K562 treated with DMSO at 1 percent for 24 hours (cell line): ENCODE data around the gene GM2A. TPM values are rescaled to one million over a fixed set of nuclear protein-coding genes. Genes with fewer than 3 reads are reported as not detected.

Source experiments
- total RNA-seq: library from RNA; unstranded; fragments of 300-600 nt; gene quantifications from 2 replicates; pipeline ENCODE4 v1.2.3, GENCODE V29; 2022; ENCODE audit warnings: low read depth; ENCODE audit not compliant: insufficient read depth

The GM2A gene
- 46.2 and 47.9 TPM in 2 replicates for total RNA-seq

DNA sequence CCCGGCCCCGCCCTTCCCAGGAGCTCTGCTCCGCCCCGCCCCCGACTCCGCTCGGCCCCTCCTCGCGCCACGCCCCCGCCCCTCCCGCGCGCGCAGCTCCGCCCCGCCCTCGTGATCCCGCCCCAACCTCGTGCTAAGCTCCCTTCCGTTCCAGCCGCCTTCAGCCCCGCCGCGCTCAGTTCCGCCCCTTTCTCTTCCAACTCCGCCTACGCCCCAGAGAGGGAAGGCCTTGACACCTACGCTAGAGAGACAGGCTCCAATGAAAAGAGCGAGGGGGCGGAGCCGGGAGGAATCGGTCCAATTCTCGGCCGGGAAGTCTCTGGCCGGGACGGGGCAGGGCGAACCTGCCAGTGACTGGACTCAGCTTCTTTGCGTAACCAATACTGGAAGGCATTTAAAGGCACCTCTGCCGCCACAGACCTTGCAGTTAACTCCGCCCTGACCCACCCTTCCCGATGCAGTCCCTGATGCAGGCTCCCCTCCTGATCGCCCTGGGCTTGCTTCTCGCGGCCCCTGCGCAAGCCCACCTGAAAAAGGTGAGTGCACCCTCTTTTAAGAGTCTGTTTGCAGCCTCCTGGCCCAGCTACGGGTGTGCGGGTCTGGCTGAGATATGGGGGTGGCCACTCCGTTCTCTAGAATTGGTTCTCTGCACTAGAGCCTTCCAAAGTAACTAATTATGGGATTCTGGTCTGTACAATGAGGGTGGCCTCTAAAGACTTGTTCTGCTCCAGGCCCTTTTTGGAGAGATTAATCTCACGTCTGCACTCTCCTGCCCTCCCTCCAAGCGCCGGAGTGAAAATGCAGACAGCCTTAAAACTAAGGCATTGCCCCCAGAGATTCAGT, at the start of gene GM2A:
Gene GM2A (plus strand): TSS at position 424 of the 843 bp plus-strand sequence. CDS start 32 bp downstream, at position 456.

GRCh38 chr5:151223447-151224264, 29.3 kb upstream of the GM2A start, which contains the start of gene CCDC69:
Gene CCDC69, minus strand, starts transcription at chr5:151224092. Its CDS starts 122 bp downstream, at chr5:151223970.

GRCh38 chr5:151303666-151304065, 50.7 kb downstream of the GM2A start, which contains the start of gene SLC36A3:
Gene SLC36A3, minus strand, starts transcription at chr5:151303766. Its CDS starts 412 bp downstream, at chr5:151303354.

Other genes with a start within 250 kb of the GM2A start
- 1.4 and 2.1 TPM in 2 replicates for gene GPX3, start 232.6 kb upstream of the GM2A start, total RNA-seq
- 75.8 and 83.9 TPM in 2 replicates for gene TNIP1, start 172.2 kb upstream of the GM2A start, total RNA-seq
- 39.4 and 41.9 TPM in 2 replicates for gene ANXA6, start 95.4 kb upstream of the GM2A start, total RNA-seq
- gene CCDC69, start 29.1 kb upstream of the GM2A start, total RNA-seq: 16.7 and 19.9 TPM in 2 replicates
- not detected in 2 replicates for gene SLC36A3, start 50.6 kb downstream of the GM2A start, total RNA-seq
- gene SLC36A2, start 94.4 kb downstream of the GM2A start, total RNA-seq: not detected in 2 replicates
- 3.9 and 4.8 TPM in 2 replicates for gene SLC36A1, start 194.4 kb downstream of the GM2A start, total RNA-seq